KOPT-K1 (cell line): ENCODE data around the gene NINL.
A peak's percentile ranks its signal among the peaks of the same experiment; 100 is the strongest.
"Not testable (repeated sequence)": the region's sequence is repeated elsewhere in the genome, so short reads cannot be mapped to it uniquely, and the experiment has no call there.

Source experiments
- H3K27ac ChIP-seq: fragments of 200-600 bp; sonication (generic); 2 replicates; pipeline ENCODE4 v1.5.1; 2016; ENCODE audit warnings: antibody characterized with exemption, mild to moderate bottlenecking, low read depth, low read length; ENCODE audit not compliant: poor library complexity, severe bottlenecking
- H3K36me3 ChIP-seq: fragments of 200-600 bp; sonication (generic); 2 replicates; pipeline ENCODE4 v1.5.1; 2017; ENCODE audit warnings: antibody characterized with exemption, mild to moderate bottlenecking, low read length, moderate library complexity; ENCODE audit not compliant: insufficient read depth
- H3K9me3 ChIP-seq: fragments of 200-600 bp; sonication (generic); 2 replicates; pipeline ENCODE4 v1.5.1; 2017; ENCODE audit warnings: antibody characterized with exemption, low read length, mild to moderate bottlenecking; ENCODE audit not compliant: insufficient read depth, poor library complexity, severe bottlenecking

Gene NINL

GRCh38 chr20:25584905-25585704 lies at the start of gene NINL:
Gene NINL, minus strand, starts transcription at chr20:25585531. Its CDS starts 58,944 bp downstream, at chr20:25526587.
- H3K36me3 ChIP-seq = peaks cover 22% of the 10 kb centered on the region
- H3K27ac ChIP-seq = peak within 1 kb of the TSS; percentile 88

GRCh38 chr20:25632940-25633790 lies 47.8 kb upstream of the NINL start:
- H3K9me3 ChIP-seq = peaks cover 51% of the 10 kb centered on the region
- H3K27ac ChIP-seq = no peak overlapping the region
- H3K36me3 ChIP-seq = peaks cover 33% of the 10 kb centered on the region

More at GRCh38 chr20:25584905-25585704, at the start of gene NINL:
- no peaks in the 10 kb centered on the region for H3K9me3 ChIP-seq

GRCh38 chr20:25630615-25631014 lies 45.3 kb upstream of the NINL start:
- not testable (repeated sequence) for H3K27ac ChIP-seq
- H3K36me3 ChIP-seq = peaks cover 13% of the 10 kb centered on the region
- H3K9me3 ChIP-seq = peaks cover 29% of the 10 kb centered on the region

- H3K9me3 ChIP-seq = peaks cover 22% of the 10 kb centered on the region
- no peak overlapping the region for H3K27ac ChIP-seq
- peaks cover 6% of the 10 kb centered on the region for H3K36me3 ChIP-seq
Observed at GRCh38 chr20:25629816-25630499, 44.6 kb upstream of the NINL start.

- Histone ChIP-seq H3K9me3 (peaks cover 8% of the 10 kb centered on the region), H3K27ac (no peak overlapping the region), H3K36me3 (no peaks in the 10 kb centered on the region)
Observed at GRCh38 chr20:25626779-25627178, 41.4 kb upstream of the NINL start.

- Histone ChIP-seq H3K9me3 (peaks cover 8% of the 10 kb centered on the region), H3K36me3 (peaks cover 11% of the 10 kb centered on the region), H3K27ac (peak overlapping the region; percentile 79)
Observed at GRCh38 chr20:25624500-25624939, 39.2 kb upstream of the NINL start.

GRCh38 chr20:25623736-25624499 lies 38.6 kb upstream of the NINL start, which contains the start of gene NANP:
Gene NANP, minus strand, starts transcription at chr20:25624014. Its CDS starts 66 bp downstream, at chr20:25623948.
- Histone ChIP-seq H3K36me3 (peaks cover 11% of the 10 kb centered on the region), H3K27ac (peak within 1 kb of the TSS; percentile 79), H3K9me3 (peaks cover 8% of the 10 kb centered on the region)

- Histone ChIP-seq H3K36me3 (peaks cover 11% of the 10 kb centered on the region), H3K9me3 (peaks cover 4% of the 10 kb centered on the region), H3K27ac (peak overlapping the region; percentile 79)
Observed at GRCh38 chr20:25623225-25623735, 37.9 kb upstream of the NINL start.

GRCh38 chr20:25622450-25623224 lies 37.3 kb upstream of the NINL start:
- Histone ChIP-seq H3K27ac (peak overlapping the region; percentile 79), H3K36me3 (peaks cover 11% of the 10 kb centered on the region), H3K9me3 (no peaks in the 10 kb centered on the region)

- H3K27ac ChIP-seq = no peak overlapping the region
- H3K9me3 ChIP-seq = no peaks in the 10 kb centered on the region
- H3K36me3 ChIP-seq = peaks cover 11% of the 10 kb centered on the region
Observed at GRCh38 chr20:25622049-25622448, 36.7 kb upstream of the NINL start.

- Histone ChIP-seq H3K27ac (no peak overlapping the region), H3K36me3 (peaks cover 32% of the 10 kb centered on the region), H3K9me3 (no peaks in the 10 kb centered on the region)
Observed at GRCh38 chr20:25619514-25619913, 34.2 kb upstream of the NINL start.

GRCh38 chr20:25608774-25609173 lies 23.4 kb upstream of the NINL start:
- Histone ChIP-seq H3K9me3 (no peaks in the 10 kb centered on the region), H3K36me3 (peaks cover 24% of the 10 kb centered on the region), H3K27ac (no peak overlapping the region)

GRCh38 chr20:25606094-25606695 lies 20.9 kb upstream of the NINL start:
- H3K9me3 ChIP-seq = no peaks in the 10 kb centered on the region
- peaks cover under 1% of the 10 kb centered on the region for H3K36me3 ChIP-seq
- no peak overlapping the region for H3K27ac ChIP-seq
